IMR-90 (cell line): ENCODE results near the gene DPF3. TPM values are rescaled to one million over a fixed set of nuclear protein-coding genes. Genes with fewer than 3 reads are reported as not detected.

Source experiments
- ATAC-seq: fragments of 200-7000 bp; cut with Tn5 transposase; 2 replicates; pipeline ENCODE4 v1.9.1; 2020; ENCODE audit warnings: low read depth, mild to moderate bottlenecking, moderate library complexity
- BruUV-seq: library from RNA; stranded (reverse); fragments of 400-500 nt; replicated peaks from 2 replicates; lab custom pipeline; 2021; lab: Mats Ljungman, UMichigan
- CTCF ChIA-PET: fragments of 300-600 bp; formaldehyde crosslinking; extraction: SDS; loops from one replicate; lab custom pipeline; 2021; ENCODE audit warnings: antibody characterized with exemption; lab: Yijun Ruan, JAX
- POLR2A ChIA-PET: fragments of 300-600 bp; sonication (Branson Sonifier 250); formaldehyde crosslinking; loops from one replicate; lab custom pipeline; 2022; ENCODE audit warnings: antibody characterized with exemption; ENCODE audit not compliant: unreplicated experiment; lab: Charles Lee
- DNase-seq: peaks from one replicate; pipeline ENCODE4 v3.0.0; 2013
- H2AFZ ChIP-seq: replicated peaks from 2 replicates; pipeline ENCODE3; 2013; ENCODE audit warnings: low read length, mild to moderate bottlenecking; ENCODE audit not compliant: poor library complexity
- H2AK5ac ChIP-seq: 2 replicates; pipeline ENCODE4 v1.6.1; 2013; ENCODE audit warnings: low read depth, low read length, inconsistent platforms
- H2AK9ac ChIP-seq: replicated peaks from 2 replicates; pipeline ENCODE3; 2013; ENCODE audit warnings: mild to moderate bottlenecking, low read depth, low read length, moderate library complexity; ENCODE audit not compliant: poor library complexity
- H2BK120ac ChIP-seq: 2 replicates; pipeline ENCODE4 v1.6.1; 2013; ENCODE audit warnings: low read depth, low read length, inconsistent platforms
- H2BK15ac ChIP-seq: 3 replicates; pipeline ENCODE4 v1.6.1; 2013; ENCODE audit warnings: low read depth, low read length, inconsistent platforms
- H2BK20ac ChIP-seq: 2 replicates; pipeline ENCODE4 v1.6.1; 2013; ENCODE audit warnings: low read depth, mild to moderate bottlenecking, inconsistent platforms, low read length, moderate library complexity
- H2BK5ac ChIP-seq: 2 replicates; pipeline ENCODE4 v1.6.1; 2013; ENCODE audit warnings: mild to moderate bottlenecking, low read depth, low read length, inconsistent platforms; ENCODE audit not compliant: poor library complexity, severe bottlenecking
- H3K14ac ChIP-seq: replicated peaks from 2 replicates; pipeline ENCODE4 v1.6.1; 2013; ENCODE audit warnings: low read depth, low read length, inconsistent platforms
- H3K18ac ChIP-seq: 2 replicates; pipeline ENCODE4 v1.6.1; 2013; ENCODE audit warnings: low read depth, low read length, control low read depth
- H3K23ac ChIP-seq: 2 replicates; pipeline ENCODE4 v1.6.1; 2013; ENCODE audit warnings: low read depth, low read length, inconsistent platforms
- H3K27ac ChIP-seq: 2 replicates; pipeline ENCODE4 v1.5.1; 2013; ENCODE audit warnings: mild to moderate bottlenecking, control low read depth, low read length; ENCODE audit not compliant: insufficient read depth
- H3K27me3 ChIP-seq: 2 replicates; pipeline ENCODE4 v1.6.1; 2013; ENCODE audit warnings: low read length; ENCODE audit not compliant: control insufficient read depth, insufficient read depth
- H3K36me3 ChIP-seq: 2 replicates; pipeline ENCODE4 v1.6.1; 2013; ENCODE audit warnings: low read length, mixed read lengths; ENCODE audit not compliant: control insufficient read depth, insufficient read depth
- H3K4ac ChIP-seq: 2 replicates; pipeline ENCODE4 v1.6.1; 2013; ENCODE audit warnings: low read depth, low read length, inconsistent platforms
- H3K4me1 ChIP-seq: 2 replicates; pipeline ENCODE4 v1.6.1; 2013; ENCODE audit warnings: low read length, mixed read lengths; ENCODE audit not compliant: control insufficient read depth, insufficient read depth
- H3K4me2 ChIP-seq: 2 replicates; pipeline ENCODE4 v1.6.1; 2013; ENCODE audit warnings: low read depth, mild to moderate bottlenecking, control low read depth, low read length, moderate library complexity
- H3K4me3 ChIP-seq: 2 replicates; pipeline ENCODE4 v1.5.1; 2013; ENCODE audit warnings: low read depth, mild to moderate bottlenecking, control low read depth, low read length, moderate library complexity; ENCODE audit not compliant: insufficient read depth
- H3K56ac ChIP-seq: 2 replicates; pipeline ENCODE4 v1.6.1; 2013; ENCODE audit warnings: low read length, inconsistent platforms; ENCODE audit not compliant: insufficient read depth; ENCODE audit errors: extremely low read depth
- H3K79me1 ChIP-seq, 2 experiments: 2 replicates each; pipeline ENCODE4 v1.6.1; 2013; ENCODE audit warnings: low read length in 2 of 2, inconsistent platforms in 1 of 2, low read depth in 1 of 2
- H3K9ac ChIP-seq: 2 replicates; pipeline ENCODE4 v1.6.1; 2013; ENCODE audit warnings: low read depth, low read length, control low read depth
- H3K9me1 ChIP-seq: 2 replicates; pipeline ENCODE4 v1.6.1; 2013; ENCODE audit warnings: low read length, inconsistent platforms; ENCODE audit not compliant: insufficient read depth
- H3K9me3 ChIP-seq: 2 replicates; pipeline ENCODE4 v1.6.1; 2013; ENCODE audit warnings: low read length; ENCODE audit not compliant: control insufficient read depth, insufficient read depth
- H4K20me1 ChIP-seq: 2 replicates; pipeline ENCODE4 v1.6.1; 2013; ENCODE audit warnings: low read length, inconsistent platforms; ENCODE audit not compliant: insufficient read depth
- H4K5ac ChIP-seq: 2 replicates; pipeline ENCODE4 v1.6.1; 2013; ENCODE audit warnings: mild to moderate bottlenecking, low read depth, low read length, control low read depth
- H4K8ac ChIP-seq, 2 experiments: 2 replicates each; pipeline ENCODE4 v1.6.1; 2013; ENCODE audit warnings: low read depth in 2 of 2, low read length in 2 of 2, control low read depth in 1 of 2, inconsistent platforms in 1 of 2
- H4K91ac ChIP-seq: 2 replicates; pipeline ENCODE4 v1.6.1; 2013; ENCODE audit warnings: low read depth, low read length, inconsistent platforms; ENCODE audit not compliant: insufficient read depth
- BHLHE40 ChIP-seq: fragments of 150-350 bp; IDR thresholded peaks from 2 replicates; pipeline ENCODE4 v1.6.1; 2016; ENCODE audit warnings: mild to moderate bottlenecking, low read depth, low read length
- CEBPB ChIP-seq: IDR thresholded peaks from 2 replicates; pipeline ENCODE4 v1.6.1; 2012; ENCODE audit warnings: low read depth, low read length, improper control_type of control experiment
- CHD1 ChIP-seq: IDR thresholded peaks from 2 replicates; pipeline ENCODE4 v1.6.1; 2012; ENCODE audit warnings: low read depth, low read length, improper control_type of control experiment
- CTCF ChIP-seq: conservative IDR thresholded peaks from 2 replicates; pipeline ENCODE4 v1.5.1; 2012; ENCODE audit warnings: mild to moderate bottlenecking, low read depth, low read length, improper control_type of control experiment
- FOS ChIP-seq: fragments of 150-350 bp; IDR thresholded peaks from 2 replicates; pipeline ENCODE4 v1.6.1; 2016; ENCODE audit warnings: low read depth, low read length
- MAFK ChIP-seq: IDR thresholded peaks from 2 replicates; pipeline ENCODE4 v1.6.1; 2012; ENCODE audit warnings: low read depth, low read length, improper control_type of control experiment
- MAZ ChIP-seq: IDR thresholded peaks from 2 replicates; pipeline ENCODE4 v1.6.1; 2012; ENCODE audit warnings: low read depth, mild to moderate bottlenecking, low read length, improper control_type of control experiment, moderate library complexity, borderline replicate concordance
- NFE2L2 ChIP-seq: fragments of 150-350 bp; IDR thresholded peaks from 2 replicates; pipeline ENCODE4 v1.6.1; 2016; ENCODE audit warnings: low read depth, mild to moderate bottlenecking, low read length
- POLR2A ChIP-seq: IDR thresholded peaks from 2 replicates; pipeline ENCODE4 v1.6.1; 2012; ENCODE audit warnings: mild to moderate bottlenecking, low read depth, low read length
- RAD21 ChIP-seq: IDR thresholded peaks from 2 replicates; pipeline ENCODE4 v1.6.1; 2012; ENCODE audit warnings: low read length, improper control_type of control experiment
- RCOR1 ChIP-seq: IDR thresholded peaks from 2 replicates; pipeline ENCODE4 v1.6.1; 2012; ENCODE audit warnings: mild to moderate bottlenecking, low read length, improper control_type of control experiment; ENCODE audit not compliant: insufficient replicate concordance
- RFX5 ChIP-seq: IDR thresholded peaks from 2 replicates; pipeline ENCODE4 v1.8.0; 2012; ENCODE audit warnings: low read depth, mild to moderate bottlenecking, low read length, moderate library complexity
- SMC3 ChIP-seq: fragments of 150-350 bp; IDR thresholded peaks from 2 replicates; pipeline ENCODE4 v1.6.1; 2016; ENCODE audit warnings: low read depth, mild to moderate bottlenecking, antibody characterized with exemption, low read length, moderate library complexity
- USF2 ChIP-seq: fragments of 150-350 bp; IDR thresholded peaks from 2 replicates; pipeline ENCODE4 v1.6.1; 2017; ENCODE audit warnings: mild to moderate bottlenecking, antibody characterized with exemption, low read length, low read depth
- WGBS, 2 experiments: methylation state at CpG; one replicate each; pipeline versions ENCODE4 v1.1.5 to v1.1.7; 2013; ENCODE audit warnings: missing lambda C conversion rate in 2 of 2; ENCODE audit not compliant: insufficient read length in 1 of 2; ENCODE audit errors: extremely low coverage in 2 of 2; 5-methylcytosine and 5-hydroxymethylcytosine counted together
- dilution Hi-C: fragments of 300-500 bp; cut with HindIII; formaldehyde crosslinking; loops from one replicate; pipeline ENCODE4 v1.14.3; 2018; ENCODE audit warnings: low sequenced_read_pairs; ENCODE audit not compliant: unreplicated experiment
- in situ Hi-C: fragments of 300-500 bp; cut with MboI; formaldehyde crosslinking; loops from 3 replicates; pipeline ENCODE4 v1.14.3; 2019; ENCODE audit warnings: low sequenced_read_pairs, inconsistent platforms, mixed read lengths
- intact Hi-C: fragments of 100-400 bp; cut with micrococcal nuclease; formaldehyde crosslinking; loops from 2 replicates; pipeline ENCODE4 v1.10.0; 2022
- polyA plus RNA-seq, 3 experiments: library from polyadenylated mRNA; depleted of rRNA; stranded (reverse); fragments of >200 nt; gene quantifications; 2 replicates each; pipeline ENCODE4 v1.2.3, GENCODE V29; 2012; ENCODE audit warnings: low replicate concordance in 1 of 3
- total RNA-seq: library from RNA; depleted of rRNA; stranded (reverse); fragments of >200 nt; gene quantifications from 2 replicates; pipeline ENCODE4 v1.2.3, GENCODE V29; 2012

DPF3 gene
- total and polyA plus RNA-seq, 2 of the 4 experiments (the other 2 are of a cell fraction), result 30.5 to 32.8 TPM

- CTCF ChIA-PET, result no interaction called here
Measured at GRCh38 chr14:72800296-72800695, 93.6 kb downstream of the DPF3 start.

More at GRCh38 chr14:72800296-72800695, 93.6 kb downstream of the DPF3 start:
- no peak overlapping the region for H2BK120ac ChIP-seq
- no peak overlapping the region for H3K27ac ChIP-seq
- no peak overlapping the region for H2BK20ac ChIP-seq
- no peak overlapping the region for H3K9ac ChIP-seq
- no TSS peak for BruUV-seq
- no peak overlapping the region for H4K8ac ChIP-seq
- no peak overlapping the region for H3K14ac ChIP-seq
- H3K4me3 ChIP-seq, result no peak overlapping the region
- H2AK9ac ChIP-seq, result no peak overlapping the region
- no peak overlapping the region for H2AFZ ChIP-seq
- DNase-seq (no peak), ATAC-seq (no peak)
- no peak overlapping the region for H2AK5ac ChIP-seq
- 100% methylated on average over 2 of the region's 2 CpGs; no CpG with 5 or more reads in 1 of the 2 experiments for WGBS, 2 experiments
- no peak overlapping the region for H3K18ac ChIP-seq
- H4K91ac ChIP-seq, result no peak overlapping the region
- POLR2A ChIA-PET, result no interaction called here
- 0 out of 2 replicates have a peak, but pooled peaks cover 1% of the 10 kb centered on the region for H3K36me3 ChIP-seq
- peaks cover 21% of the 10 kb centered on the region for H4K20me1 ChIP-seq
- no peaks in the 10 kb centered on the region for H3K27me3 ChIP-seq
- TF ChIP-seq CEBPB, result no peak
- TF ChIP-seq RCOR1, result no peak
- no peak for TF ChIP-seq NFE2L2
- no peak for TF ChIP-seq POLR2A
- TF ChIP-seq FOS, result no peak
- TF ChIP-seq USF2, result no peak
- no peak for TF ChIP-seq MAFK
- no peak for TF ChIP-seq SMC3
- TF ChIP-seq RFX5, result no peak
- no peak for TF ChIP-seq CHD1
- no peak for TF ChIP-seq MAZ
- no peak for TF ChIP-seq BHLHE40
- no peak for TF ChIP-seq RAD21
- no peak for TF ChIP-seq CTCF
- H3K4me2 ChIP-seq, result no peak overlapping the region
- dilution Hi-C loops (no loop called here), in situ Hi-C loops (no loop called here), intact Hi-C loops (loop anchor here (5.0 kb wide), 1 partner anchor 92 kb away; the partner anchor contains the start of gene DPF3)
- H3K4me1 ChIP-seq, result peaks cover 23% of the 10 kb centered on the region
- no peak overlapping the region for H3K23ac ChIP-seq
- H2BK5ac ChIP-seq, result no peak overlapping the region
- H3K56ac ChIP-seq, result no peak overlapping the region
- H3K4ac ChIP-seq, result no peak overlapping the region
- no peak overlapping the region for H4K5ac ChIP-seq
- no peak overlapping the region for H2BK15ac ChIP-seq
- H3K79me1 ChIP-seq, result peaks cover 48 to 75% of the 10 kb centered on the region in 2 experiments
- H3K9me3 ChIP-seq, result no peaks in the 10 kb centered on the region
- peaks cover 39% of the 10 kb centered on the region for H3K9me1 ChIP-seq
